Parathyroid adenoma (tissue), 2 donors: Measurements from ENCODE around the gene PILRB.
A peak's percentile ranks its signal among the peaks of the same experiment; 100 is the strongest.

Source experiments
- H2AFZ ChIP-seq: fragments of 300-600 bp; sonication (generic); one replicate; pipeline ENCODE4 v1.7.0; 2017; ENCODE audit warnings: antibody characterized with exemption, mild to moderate bottlenecking
- H3K27ac ChIP-seq: fragments of 300-600 bp; sonication (generic); one replicate; pipeline ENCODE4 v1.7.0; 2017
- H3K27me3 ChIP-seq: fragments of 300-600 bp; sonication (generic); one replicate; pipeline ENCODE4 v1.7.0; 2017; ENCODE audit warnings: low read length; ENCODE audit not compliant: control insufficient read depth, insufficient read depth
- H3K36me3 ChIP-seq: fragments of 300-600 bp; sonication (generic); one replicate; pipeline ENCODE4 v1.7.0; 2017; ENCODE audit warnings: low read length; ENCODE audit not compliant: control insufficient read depth, insufficient read depth
- H3K4me1 ChIP-seq: fragments of 300-600 bp; sonication (generic); one replicate; pipeline ENCODE4 v1.7.0; 2017; ENCODE audit warnings: control low read depth
- H3K4me2 ChIP-seq: fragments of 300-600 bp; sonication (generic); one replicate; pipeline ENCODE4 v1.7.0; 2017; ENCODE audit warnings: low read length
- H3K4me3 ChIP-seq: fragments of 300-600 bp; sonication (generic); one replicate; pipeline ENCODE4 v1.7.0; 2017; ENCODE audit warnings: low read depth, low read length
- H3K79me2 ChIP-seq: fragments of 300-600 bp; sonication (generic); one replicate; pipeline ENCODE4 v1.7.0; 2017; ENCODE audit warnings: control low read depth
- H3K9ac ChIP-seq: fragments of 300-600 bp; sonication (generic); one replicate; pipeline ENCODE4 v1.7.0; 2017; ENCODE audit warnings: mild to moderate bottlenecking
- H3K9me3 ChIP-seq: fragments of 300-600 bp; sonication (generic); one replicate; pipeline ENCODE4 v1.7.0; 2017; ENCODE audit warnings: low read length; ENCODE audit not compliant: control insufficient read depth
- TF ChIP-seq, protein P1 (sequence below): fragments of 300-600 bp; sonication (generic); IDR thresholded peaks from one replicate; pipeline ENCODE4 v1.7.0; 2017; ENCODE audit warnings: antibody characterized with exemption, mild to moderate bottlenecking
- donor health status: primary hyperparathyroidism.

PILRB gene

DNA sequence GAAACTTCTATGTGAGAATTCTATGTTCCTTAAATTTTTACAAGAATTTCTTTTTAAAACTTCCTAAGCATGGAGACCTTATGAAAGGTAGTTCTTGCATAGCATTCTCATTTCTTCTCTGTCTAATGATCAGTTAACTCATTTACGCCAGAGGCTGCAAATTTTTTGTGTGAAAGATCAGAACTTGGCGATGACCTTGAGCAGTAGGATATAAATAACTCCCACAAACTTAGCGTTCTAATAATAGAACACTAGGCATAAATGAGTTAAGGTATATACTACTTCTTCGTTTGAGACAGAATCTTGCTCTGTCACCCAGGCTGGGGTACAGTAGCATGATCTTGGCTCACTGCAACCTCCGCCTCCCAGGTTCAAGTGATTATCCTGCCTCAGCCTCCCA is 29.0 kb downstream of the PILRB start:
- Histone ChIP-seq H3K9me3 (no peaks in the 10 kb centered on the region), H3K36me3 (no peaks in the 10 kb centered on the region), H3K79me2 (no peaks in the 10 kb centered on the region), H3K4me3 (no peak overlapping the region), H3K4me1 (peaks cover 10% of the 10 kb centered on the region), H3K9ac (no peak overlapping the region), H3K4me2 (no peak overlapping the region), H3K27ac (no peak overlapping the region), H3K27me3 (no peaks in the 10 kb centered on the region), H2AFZ (no peak overlapping the region)
- TF ChIP-seq, protein P1, sequence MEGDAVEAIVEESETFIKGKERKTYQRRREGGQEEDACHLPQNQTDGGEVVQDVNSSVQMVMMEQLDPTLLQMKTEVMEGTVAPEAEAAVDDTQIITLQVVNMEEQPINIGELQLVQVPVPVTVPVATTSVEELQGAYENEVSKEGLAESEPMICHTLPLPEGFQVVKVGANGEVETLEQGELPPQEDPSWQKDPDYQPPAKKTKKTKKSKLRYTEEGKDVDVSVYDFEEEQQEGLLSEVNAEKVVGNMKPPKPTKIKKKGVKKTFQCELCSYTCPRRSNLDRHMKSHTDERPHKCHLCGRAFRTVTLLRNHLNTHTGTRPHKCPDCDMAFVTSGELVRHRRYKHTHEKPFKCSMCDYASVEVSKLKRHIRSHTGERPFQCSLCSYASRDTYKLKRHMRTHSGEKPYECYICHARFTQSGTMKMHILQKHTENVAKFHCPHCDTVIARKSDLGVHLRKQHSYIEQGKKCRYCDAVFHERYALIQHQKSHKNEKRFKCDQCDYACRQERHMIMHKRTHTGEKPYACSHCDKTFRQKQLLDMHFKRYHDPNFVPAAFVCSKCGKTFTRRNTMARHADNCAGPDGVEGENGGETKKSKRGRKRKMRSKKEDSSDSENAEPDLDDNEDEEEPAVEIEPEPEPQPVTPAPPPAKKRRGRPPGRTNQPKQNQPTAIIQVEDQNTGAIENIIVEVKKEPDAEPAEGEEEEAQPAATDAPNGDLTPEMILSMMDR = no peak

DNA sequence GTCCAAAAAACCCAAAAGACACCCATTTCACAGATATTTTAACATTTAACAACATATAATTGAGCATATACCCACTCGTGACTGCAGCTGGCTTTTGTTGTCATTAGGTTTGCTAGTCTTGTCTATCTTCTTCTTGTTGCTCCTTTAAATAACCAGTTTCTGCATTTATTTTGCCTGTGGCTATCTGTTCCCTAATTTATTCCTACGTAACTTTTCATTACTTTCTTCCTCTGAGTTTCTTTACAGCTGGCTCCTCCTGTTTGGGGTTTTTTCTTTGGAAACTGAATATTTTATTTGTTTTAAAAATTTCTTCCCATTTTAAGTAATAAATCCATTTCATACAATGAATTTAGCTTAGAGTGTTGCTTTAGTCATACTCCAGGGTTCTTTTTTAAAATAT is 29.8 kb downstream of the PILRB start:
- H3K9ac ChIP-seq = no peak overlapping the region
- TF ChIP-seq, protein P1 = no peak

DNA sequence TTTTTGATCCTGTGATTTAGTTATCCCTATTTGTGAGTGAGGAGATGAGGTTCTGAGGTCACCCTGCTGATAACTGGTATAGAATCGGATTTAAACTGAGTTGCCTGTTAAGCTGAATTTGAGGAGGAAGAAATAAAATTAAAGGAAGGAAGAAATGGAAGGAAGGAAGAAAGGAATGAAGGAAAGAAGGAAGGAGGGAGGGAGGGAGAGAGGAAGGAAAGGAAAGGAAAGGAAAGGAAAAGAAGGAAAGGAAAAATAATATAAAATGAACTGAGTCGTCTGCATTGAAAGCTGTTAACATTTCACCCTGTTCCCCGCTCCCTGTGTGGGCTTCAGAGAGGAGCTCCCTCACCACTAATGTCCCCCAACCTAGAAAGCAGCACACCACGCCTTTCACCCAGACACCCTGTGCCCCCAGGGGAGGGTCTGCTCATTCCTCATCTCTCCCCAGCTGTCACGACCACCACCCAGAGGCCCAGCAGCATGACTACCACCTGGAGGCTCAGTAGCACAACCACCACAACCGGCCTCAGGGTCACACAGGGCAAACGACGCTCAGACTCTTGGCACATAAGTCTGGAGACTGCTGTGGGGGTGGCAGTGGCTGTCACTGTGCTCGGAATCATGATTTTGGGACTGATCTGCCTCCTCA is 31.6 kb downstream of the PILRB start:
- H3K36me3 ChIP-seq = no peaks in the 10 kb centered on the region
- no peak overlapping the region for H3K9ac ChIP-seq
- H3K9me3 ChIP-seq = no peaks in the 10 kb centered on the region
- H3K27ac ChIP-seq = no peak overlapping the region
- H3K79me2 ChIP-seq = no peaks in the 10 kb centered on the region
- H3K27me3 ChIP-seq = no peaks in the 10 kb centered on the region
- no peak overlapping the region for H2AFZ ChIP-seq
- H3K4me3 ChIP-seq = no peak overlapping the region
- H3K4me2 ChIP-seq = no peak overlapping the region
- TF ChIP-seq, protein P1 = no peak
- peaks cover 10% of the 10 kb centered on the region for H3K4me1 ChIP-seq

More for the DNA sequence above, 29.8 kb downstream of the PILRB start:
- H3K27ac ChIP-seq = no peak overlapping the region
- no peaks in the 10 kb centered on the region for H3K36me3 ChIP-seq
- H3K79me2 ChIP-seq = no peaks in the 10 kb centered on the region
- no peak overlapping the region for H2AFZ ChIP-seq
- no peaks in the 10 kb centered on the region for H3K27me3 ChIP-seq
- H3K4me3 ChIP-seq = no peak overlapping the region
- peaks cover 10% of the 10 kb centered on the region for H3K4me1 ChIP-seq
- no peaks in the 10 kb centered on the region for H3K9me3 ChIP-seq
- H3K4me2 ChIP-seq = no peak overlapping the region

DNA sequence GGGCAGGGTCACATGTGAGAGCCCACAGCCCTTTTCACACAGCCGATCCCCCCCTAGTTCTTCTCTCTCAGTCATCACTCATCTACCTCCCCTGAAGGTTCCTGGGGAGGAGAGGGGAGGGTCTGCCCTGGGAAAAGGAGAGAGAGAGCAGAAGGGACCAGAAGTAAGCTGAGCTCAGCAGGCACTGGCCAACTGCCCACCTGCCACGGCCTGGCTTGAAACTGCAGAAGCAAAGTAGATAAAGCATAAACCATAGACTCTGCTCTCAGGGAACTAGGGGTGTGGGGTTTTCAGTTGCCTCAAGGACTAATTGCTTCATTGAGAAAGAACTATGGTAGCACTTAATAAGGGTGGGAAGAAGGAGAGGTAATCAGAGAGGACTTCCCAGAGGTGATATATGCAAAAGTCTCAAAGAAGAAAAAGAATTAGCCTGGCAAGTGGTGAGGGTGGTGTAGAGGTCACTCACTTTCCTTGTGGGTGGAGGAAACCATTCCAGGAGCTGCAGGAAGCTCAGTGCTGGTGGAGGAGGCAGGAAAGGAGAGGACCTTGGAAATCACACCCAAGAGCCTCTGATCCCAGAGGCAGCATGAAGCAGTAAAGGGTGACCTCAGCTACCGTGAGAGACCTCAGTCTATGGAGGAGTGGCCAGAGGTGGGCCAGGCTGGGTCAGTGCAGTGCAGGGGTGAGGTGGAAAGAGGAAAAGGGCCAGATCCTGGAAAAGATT is 32.5 kb downstream of the PILRB start:
- Histone ChIP-seq H3K4me3 (no peak overlapping the region), H3K9me3 (no peaks in the 10 kb centered on the region), H3K4me1 (peaks cover 6% of the 10 kb centered on the region), H3K4me2 (no peak overlapping the region), H2AFZ (peak overlapping the region; percentile 28), H3K36me3 (no peaks in the 10 kb centered on the region), H3K27me3 (no peaks in the 10 kb centered on the region), H3K9ac (no peak overlapping the region), H3K27ac (no peak overlapping the region), H3K79me2 (no peaks in the 10 kb centered on the region)
- TF ChIP-seq, protein P1 = no peak
